Heart left ventricle (tissue), 16 donors: ENCODE data around the gene GADD45G. TPM values are rescaled to one million over a fixed set of nuclear protein-coding genes. Genes with fewer than 3 reads are reported as not detected.
A peak's percentile ranks its signal among the peaks of the same experiment; 100 is the strongest.

ENCODE experiments used
- ATAC-seq, 4 donors: fragments of 200-7000 bp; cut with Tn5 transposase; one replicate each; pipeline ENCODE4 v1.9.1; 2020 to 2022; ENCODE audit warnings: moderate library complexity in 4 of 4, mild to moderate bottlenecking in 3 of 4, moderate number of reproducible peaks in 1 of 4
- DNase-seq, 5 donors: peaks; one replicate each; pipeline ENCODE4 v3.0.0-alpha.2; 2020
- H3K27ac ChIP-seq, 12 donors: fragments of 200-600 bp; sonication (generic) in 4 of 12; one replicate each; pipeline versions ENCODE4 v1.5.0 to v1.8.0; 2016 to 2022; ENCODE audit warnings: mild to moderate bottlenecking in 2 of 12
- H3K27me3 ChIP-seq, 9 donors: fragments of 200-600 bp; sonication (generic) in 2 of 9; one replicate each; pipeline versions ENCODE4 v1.5.1 to v1.8.0; 2016 to 2022; ENCODE audit warnings: mild to moderate bottlenecking in 3 of 9
- H3K36me3 ChIP-seq, 9 donors: fragments of 200-600 bp; sonication (generic) in 2 of 9; one replicate each; pipeline versions ENCODE4 v1.5.0 to v1.8.0; 2018 to 2022; ENCODE audit warnings: mild to moderate bottlenecking in 2 of 9
- H3K4me1 ChIP-seq, 12 donors: fragments of 200-600 bp; sonication (generic) in 4 of 12; one replicate each; pipeline versions ENCODE4 v1.5.0 to v1.8.0; 2016 to 2022; ENCODE audit warnings: mild to moderate bottlenecking in 3 of 12
- H3K4me3 ChIP-seq, 12 donors: fragments of 200-600 bp; sonication (generic) in 4 of 12; one replicate each; pipeline versions ENCODE4 v1.5.0 to v1.8.0; 2017 to 2022; ENCODE audit warnings: mild to moderate bottlenecking in 9 of 12, moderate library complexity in 4 of 12
- H3K9me3 ChIP-seq, 12 donors: fragments of 200-600 bp; sonication (generic) in 4 of 12; one replicate each; pipeline versions ENCODE4 v1.5.0 to v1.8.0; 2016 to 2022; ENCODE audit warnings: mild to moderate bottlenecking in 1 of 12
- POLR2A ChIP-seq, 2 donors: fragments of 450-650 bp; IDR thresholded peaks; one replicate each; pipeline ENCODE4 v1.6.1; 2017; ENCODE audit warnings: antibody characterized with exemption in 2 of 2, mild to moderate bottlenecking in 2 of 2, moderate library complexity in 2 of 2
- WGBS, 4 donors: extraction: QIAGEN DNeasy Blood & Tissue Kit in 2 of 4; methylation state at CpG; one replicate each; pipeline versions ENCODE4 v1.1.5 to v1.1.7; 2013 to 2018; 5-methylcytosine and 5-hydroxymethylcytosine counted together
- intact Hi-C, 10 donors: fragments of 100-400 bp; cut with DNase I; formaldehyde crosslinking; loops; one replicate each; pipeline versions ENCODE4 v1.11.1 to v1.14.2; 2022
- polyA plus RNA-seq, 2 donors: library from polyadenylated mRNA; stranded (reverse); fragments of 200-250 nt; gene quantifications; one replicate each; pipeline ENCODE4 v1.2.3, GENCODE V29; 2013
- total RNA-seq, 9 donors: library from RNA; depleted of rRNA in 2 of 9; stranded (reverse); fragments of >200 nt in 2 of 9; fragmentation: NEBNext Ultra II Directional in 3 of 9; extraction: Animal tissue kit (Norgen Biotek cat#: 25700) in 3 of 9; gene quantifications; one replicate each; pipeline versions ENCODE4 v1.1.0 to v1.2.4, GENCODE V29; 2016 to 2023
- TF ChIP-seq, protein P1 (sequence below), 12 donors: fragments of 200-600 bp; sonication (generic) in 4 of 12; IDR thresholded peaks; one replicate each; pipeline versions ENCODE4 v1.5.0 to v1.8.0; 2018 to 2022; ENCODE audit warnings: antibody characterized with exemption in 12 of 12, mild to moderate bottlenecking in 5 of 12
- donor health status: ischemic (EF 13 %, LVEDD 7.1; RV severe dilation, severe dysfunction).
- donor health status: healthy with polysubstance abuse.
- donor health status: DM: no; HTN: yes; CAD: no.
- donor health status: DM: no; HTN: no; CAD: no.
- donor health status: ischemic (EF 25% LVEDD 6.9; RV normal size, moderate dysfunction).
- donor health status: ischemic (EF 25% LVEDD 5.7; RV mildly dilated, moderate dysfunction).
- donor health status: healthy.
- donor health status: DM: yes; HTN: yes; CAD: no.
- donor health status: ischemic (EF 35%, LVEDD 5.7; RV mildly dilated, moderate dysfunction).
- donor health status: nonischemic (EF 11% LVEDD 7.7; RV severe dilation, severe dysfunction).
- donor health status: DM: yes; HTN: yes; CAD: no.
- donor health status: PGD.
- donor health status: ischemic (EF 29% LVEDD 5.4; RV normal size, mild dysfunction).
- donor health status: nonischemic (EF 23%, LVEDD 6.1; RV moderate dilation, normal function).

The GADD45G gene
- total and polyA plus RNA-seq, 11 donors = 9.9 to 118 (median 17.7) TPM

DNA sequence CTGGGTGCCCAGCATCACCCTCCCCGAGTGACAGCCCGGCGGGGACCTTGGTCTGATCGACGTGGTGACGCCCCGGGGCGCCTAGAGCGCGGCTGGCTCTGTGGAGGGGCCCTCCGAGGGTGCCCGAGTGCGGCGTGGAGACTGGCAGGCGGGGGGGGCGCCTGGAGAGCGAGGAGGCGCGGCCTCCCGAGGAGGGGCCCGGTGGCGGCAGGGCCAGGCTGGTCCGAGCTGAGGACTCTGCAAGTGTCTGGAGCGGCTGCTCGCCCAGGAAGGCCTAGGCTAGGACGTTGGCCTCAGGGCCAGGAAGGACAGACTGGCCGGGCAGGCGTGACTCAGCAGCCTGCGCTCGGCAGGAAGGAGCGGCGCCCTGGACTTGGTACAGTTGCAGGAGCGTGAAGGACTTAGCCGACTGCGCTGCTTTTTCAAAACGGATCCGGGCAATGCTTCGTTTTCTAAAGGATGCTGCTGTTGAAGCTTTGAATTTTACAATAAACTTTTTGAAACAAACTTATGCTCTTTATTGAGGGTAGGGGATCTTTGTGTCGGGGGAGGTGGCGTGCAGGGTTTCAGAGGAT lies 1.3 kb downstream of the GADD45G start:
- peaks cover 6 to 48% (median 33%) of the 10 kb centered on the region in 12 donors for H3K4me1 ChIP-seq
- intact Hi-C loops = loop anchor here in 9 of 10 donors (1.0 to 10.0 kb wide), 19 partner anchors 51 to 397 kb away; no protein-coding TSS in a partner anchor
- H3K9me3 ChIP-seq = no peaks in the 10 kb centered on the region
- peak overlapping the region; percentile 87 to 98 (median 95) for H3K27ac ChIP-seq
- H3K36me3 ChIP-seq = peaks cover 0 to 3% (median 0%) of the 10 kb centered on the region in 9 donors
- TF ChIP-seq POLR2A (IDR thresholded peaks at IDR 0.05) = peak in 1 of 2 donors; percentile 14
- TF ChIP-seq, protein P1, sequence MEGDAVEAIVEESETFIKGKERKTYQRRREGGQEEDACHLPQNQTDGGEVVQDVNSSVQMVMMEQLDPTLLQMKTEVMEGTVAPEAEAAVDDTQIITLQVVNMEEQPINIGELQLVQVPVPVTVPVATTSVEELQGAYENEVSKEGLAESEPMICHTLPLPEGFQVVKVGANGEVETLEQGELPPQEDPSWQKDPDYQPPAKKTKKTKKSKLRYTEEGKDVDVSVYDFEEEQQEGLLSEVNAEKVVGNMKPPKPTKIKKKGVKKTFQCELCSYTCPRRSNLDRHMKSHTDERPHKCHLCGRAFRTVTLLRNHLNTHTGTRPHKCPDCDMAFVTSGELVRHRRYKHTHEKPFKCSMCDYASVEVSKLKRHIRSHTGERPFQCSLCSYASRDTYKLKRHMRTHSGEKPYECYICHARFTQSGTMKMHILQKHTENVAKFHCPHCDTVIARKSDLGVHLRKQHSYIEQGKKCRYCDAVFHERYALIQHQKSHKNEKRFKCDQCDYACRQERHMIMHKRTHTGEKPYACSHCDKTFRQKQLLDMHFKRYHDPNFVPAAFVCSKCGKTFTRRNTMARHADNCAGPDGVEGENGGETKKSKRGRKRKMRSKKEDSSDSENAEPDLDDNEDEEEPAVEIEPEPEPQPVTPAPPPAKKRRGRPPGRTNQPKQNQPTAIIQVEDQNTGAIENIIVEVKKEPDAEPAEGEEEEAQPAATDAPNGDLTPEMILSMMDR (IDR thresholded peaks at IDR 0.05) = no peak
- peak; percentile 12 to 67 (median 56) for ATAC-seq
- 4 to 16% (median 6%) methylated on average over 14 to 40 of the region's 40 CpGs for WGBS, 4 donors
- peak overlapping the region; percentile 64 to 95 (median 86) for H3K4me3 ChIP-seq
- peak; percentile 66 to 91 (median 87) for DNase-seq
- H3K27me3 ChIP-seq = no peaks in the 10 kb centered on the region

DNA sequence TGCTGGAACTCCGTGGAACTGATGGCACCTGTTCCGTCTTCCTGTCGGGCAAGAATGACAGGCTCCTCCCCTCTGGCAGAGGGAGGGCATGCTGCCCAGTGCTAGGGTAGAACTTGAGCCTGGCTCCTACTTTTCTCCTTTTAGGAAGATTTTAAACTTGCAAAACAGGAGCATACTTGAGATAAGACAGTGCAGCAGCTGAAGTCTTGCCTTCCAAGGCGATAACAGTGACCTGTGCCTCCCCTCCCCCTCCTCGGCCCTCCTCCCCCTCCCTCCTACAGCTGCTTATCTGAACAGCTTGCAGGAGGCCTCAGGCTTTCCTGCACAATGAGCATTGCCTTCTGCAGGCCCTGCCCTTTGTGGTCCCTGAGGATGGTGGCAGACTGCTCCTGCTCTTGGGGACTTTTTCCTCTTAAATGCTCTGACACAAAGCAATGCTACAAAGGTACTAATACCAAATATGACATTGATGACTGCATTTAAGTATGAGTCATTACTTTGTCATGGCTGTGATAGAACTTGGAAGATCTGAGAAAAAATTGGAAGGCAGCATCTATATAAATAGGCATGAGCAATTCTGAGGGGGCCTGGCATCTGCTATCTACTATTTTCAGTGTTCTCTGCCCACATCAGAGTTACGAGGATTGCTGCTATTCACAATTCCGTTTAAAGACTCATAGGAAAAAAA lies 2.0 kb downstream of the GADD45G start:
- Histone ChIP-seq H3K4me3 (peak overlapping the region in 11 of 12 donors; percentile 64 to 95 (median 86)), H3K27me3 (no peaks in the 10 kb centered on the region), H3K9me3 (peaks cover 0 to under 1% (median 0%) of the 10 kb centered on the region in 12 donors), H3K4me1 (peaks cover 6 to 48% (median 33%) of the 10 kb centered on the region in 12 donors), H3K36me3 (peaks cover 0 to 3% (median 0%) of the 10 kb centered on the region in 9 donors), H3K27ac (peak overlapping the region; percentile 87 to 98 (median 95))
- 18 to 31% (median 26%) methylated on average over 7 of the region's 7 CpGs for WGBS, 4 donors
- ATAC-seq (peak in 1 of 4 donors; percentile 7), DNase-seq (peak in 4 of 5 donors; percentile 37 to 52 (median 46))
- TF ChIP-seq, protein P1 (IDR thresholded peaks at IDR 0.05) = no peak
- TF ChIP-seq POLR2A (IDR thresholded peaks at IDR 0.05) = no peak
- intact Hi-C loops = loop anchor here in 9 of 10 donors (1.0 to 10.0 kb wide), 19 partner anchors 51 to 397 kb away; no protein-coding TSS in a partner anchor

DNA sequence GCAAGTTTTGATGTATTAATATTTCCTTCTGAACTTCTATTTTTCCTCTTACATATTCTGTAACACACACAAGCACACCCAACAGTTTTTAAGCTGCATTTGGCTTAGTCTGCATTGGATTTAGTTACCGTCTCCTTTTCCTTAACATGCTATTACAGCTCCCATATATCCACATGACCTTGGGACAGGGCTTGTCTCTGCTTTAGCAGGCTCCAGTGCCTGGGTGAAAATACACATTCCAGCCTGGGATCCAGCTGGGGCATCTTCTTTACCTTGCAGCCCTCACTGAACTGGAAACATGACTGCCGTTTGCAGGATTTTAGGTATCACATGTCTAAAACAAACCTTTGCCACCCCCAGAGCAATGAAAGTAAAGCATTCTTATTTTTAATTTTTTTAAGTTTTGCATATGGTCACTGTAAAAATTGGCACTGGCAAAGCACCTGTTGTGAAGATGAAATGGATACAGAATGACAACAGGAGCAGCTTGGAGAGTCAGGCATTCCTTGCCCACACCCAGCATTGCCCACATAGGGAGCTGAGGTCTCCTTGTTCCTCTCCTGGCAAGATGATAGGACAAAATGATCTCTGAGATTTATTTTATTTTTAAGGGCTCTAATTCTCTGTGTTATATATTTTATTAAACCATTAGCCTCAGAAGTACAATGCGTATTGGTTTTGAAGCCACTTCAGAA lies 4.0 kb downstream of the GADD45G start:
- intact Hi-C loops = loop anchor here in 9 of 10 donors (5.0 to 10.0 kb wide), 18 partner anchors 49 to 386 kb away; no protein-coding TSS in a partner anchor
- Histone ChIP-seq H3K36me3 (peaks cover 0 to 3% (median 0%) of the 10 kb centered on the region in 9 donors), H3K27ac (no peak overlapping the region), H3K9me3 (peaks cover 0 to 8% (median 0%) of the 10 kb centered on the region in 12 donors), H3K27me3 (no peaks in the 10 kb centered on the region), H3K4me1 (peaks cover 2 to 37% (median 24%) of the 10 kb centered on the region in 12 donors), H3K4me3 (no peak overlapping the region)
- WGBS, 4 donors = 77 to 92% (median 85%) methylated on average over 3 of the region's 3 CpGs
- ATAC-seq = no peak
- DNase-seq = no peak
- TF ChIP-seq, protein P1 (IDR thresholded peaks at IDR 0.05) = no peak
- no peak for TF ChIP-seq POLR2A (IDR thresholded peaks at IDR 0.05)
